Right lung (tissue), 5 donors: ENCODE results near the gene RAPGEF6. TPM values are rescaled to one million over a fixed set of nuclear protein-coding genes. Genes with fewer than 3 reads are reported as not detected.
A peak's percentile ranks its signal among the peaks of the same experiment; 100 is the strongest.
"Not testable (repeated sequence)": the region's sequence is repeated elsewhere in the genome, so short reads cannot be mapped to it uniquely, and the experiment has no call there.

Experiments
- DNase-seq, 2 donors: peaks; one replicate each; pipeline ENCODE4 v3.0.0-alpha.2; 2013
- polyA plus RNA-seq, 5 donors: library from polyadenylated mRNA; unstranded; fragments of 120-200 nt; gene quantifications; one replicate each; pipeline versions ENCODE4 v1.2.1 to v1.2.3, GENCODE V29; 2013; ENCODE audit warnings: inconsistent platforms in 1 of 5, low replicate concordance in 1 of 5; ENCODE audit not compliant: insufficient read length in 5 of 5, insufficient read depth in 1 of 5

Gene RAPGEF6
- polyA plus RNA-seq, 5 donors: 11.7 to 22.0 (median 20.8) TPM

DNA sequence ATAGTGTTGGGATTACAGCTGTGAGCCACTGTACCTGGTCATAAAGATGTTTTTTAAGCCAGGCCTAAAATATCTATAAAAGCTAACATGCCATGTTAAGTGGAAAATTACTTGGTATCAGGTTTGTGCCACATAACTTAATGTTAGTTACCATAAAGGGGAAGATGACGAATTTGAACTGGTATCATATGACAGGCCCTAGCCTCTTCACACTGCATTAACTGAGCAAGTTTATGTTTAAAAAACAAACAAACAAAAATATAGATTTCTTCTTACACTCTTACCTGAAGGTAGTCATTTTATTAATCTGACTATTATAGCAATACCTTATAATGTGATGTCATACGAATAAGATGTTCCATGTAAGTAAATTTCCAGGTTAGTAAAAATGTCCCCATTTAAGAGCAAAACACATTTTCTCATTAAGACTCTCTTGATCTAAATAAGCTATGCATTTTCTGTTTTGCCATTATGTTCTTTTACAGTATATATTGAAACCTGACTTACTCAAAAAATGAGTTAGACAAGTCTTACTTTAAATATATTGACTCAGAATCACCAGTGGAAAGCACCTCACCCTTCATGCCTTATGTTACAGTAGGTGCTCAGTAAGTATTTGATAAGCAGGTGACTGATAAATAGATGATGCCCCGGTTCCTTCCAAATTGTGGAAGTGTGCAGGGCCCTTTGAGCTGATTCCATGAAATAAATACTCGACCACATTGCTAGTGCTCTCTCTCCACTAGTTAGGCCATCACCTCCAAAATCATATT lies 245.7 kb downstream of the RAPGEF6 start:
- no peak for DNase-seq

DNA sequence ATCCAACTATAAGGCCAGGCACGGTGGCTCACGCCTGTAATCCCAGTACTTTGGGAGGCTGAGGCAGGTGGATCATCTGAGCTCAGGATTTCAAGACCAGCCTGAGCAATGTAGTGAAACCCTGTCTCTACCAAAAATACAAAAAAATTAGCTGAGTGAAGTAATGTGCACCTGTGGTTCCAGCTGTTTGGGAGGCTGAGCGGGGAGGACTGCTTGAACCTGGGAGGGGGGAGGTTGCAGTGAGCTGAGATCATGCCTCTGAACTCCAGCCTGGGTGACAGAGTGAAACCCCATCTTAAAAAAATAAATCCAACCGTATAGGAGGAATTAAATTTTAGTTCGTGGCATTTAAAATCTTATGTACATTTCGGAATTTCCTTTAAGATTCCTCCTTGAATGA lies 247.8 kb downstream of the RAPGEF6 start:
- no peak for DNase-seq

DNA sequence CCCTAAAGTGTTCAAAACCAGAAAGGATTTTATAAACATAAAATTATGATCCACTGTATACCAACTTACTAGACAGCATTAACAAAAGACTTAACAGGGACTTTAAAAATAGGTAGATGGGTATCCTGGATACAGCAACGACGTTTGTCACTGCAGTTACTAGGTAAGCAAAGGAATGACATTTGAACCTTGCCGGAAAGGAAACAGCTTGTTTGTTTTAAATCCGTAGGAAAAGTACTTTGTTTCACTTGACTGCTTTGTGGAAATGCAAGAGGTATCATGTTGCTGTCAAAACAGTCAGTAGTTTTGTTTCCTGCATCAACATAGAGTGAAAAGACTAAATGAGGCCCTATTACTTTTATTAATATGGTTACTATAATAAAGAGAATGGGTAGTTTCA lies 248.2 kb downstream of the RAPGEF6 start:
- DNase-seq: no peak

DNA sequence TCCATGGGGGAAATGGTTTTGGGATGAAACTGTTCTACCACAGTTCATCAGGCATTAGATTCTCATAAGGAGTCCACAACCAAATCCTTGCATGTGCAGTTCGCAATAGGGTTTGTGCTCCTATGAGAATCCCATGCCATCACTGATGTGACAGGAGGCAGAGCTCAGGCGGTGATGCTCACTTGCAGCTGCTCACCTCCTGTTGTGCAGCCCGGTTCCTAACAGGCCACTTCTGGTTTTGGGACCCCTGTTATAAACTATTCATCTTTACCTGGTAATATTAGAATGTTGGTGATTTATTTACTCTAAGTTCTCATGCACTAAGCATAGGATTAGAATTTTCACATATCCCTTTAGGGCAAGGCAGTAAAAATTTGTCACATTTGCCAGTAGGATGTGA lies 248.9 kb downstream of the RAPGEF6 start:
- DNase-seq: no peak

DNA sequence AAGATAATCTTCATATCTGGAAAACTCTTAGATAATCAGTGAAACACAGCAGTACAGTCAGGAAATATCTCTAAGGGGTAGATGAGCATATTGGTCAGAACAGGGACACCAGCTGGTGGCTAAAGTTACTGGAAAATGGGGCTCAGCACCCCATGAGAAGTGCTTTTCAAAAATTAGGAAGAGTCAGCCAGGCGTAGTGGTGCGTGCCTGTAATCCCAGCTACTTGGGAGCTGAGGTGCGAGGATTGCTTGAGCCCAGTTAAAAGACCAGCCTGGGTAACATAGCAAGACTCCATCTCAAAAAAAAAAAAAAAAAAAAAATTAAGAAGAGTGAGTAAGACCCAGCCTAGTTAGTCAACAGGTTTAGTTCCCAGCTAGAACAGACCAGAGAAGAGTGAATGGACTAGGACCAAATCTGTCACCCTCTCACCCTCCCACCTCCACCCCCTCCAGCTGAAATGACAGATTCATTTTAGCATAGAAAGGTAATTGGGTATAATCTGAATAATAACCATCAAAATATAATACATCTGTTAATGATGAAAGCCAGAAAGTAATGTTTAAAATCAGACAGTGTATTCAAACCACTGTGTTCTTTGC lies 250.3 kb downstream of the RAPGEF6 start:
- DNase-seq: no peak

DNA sequence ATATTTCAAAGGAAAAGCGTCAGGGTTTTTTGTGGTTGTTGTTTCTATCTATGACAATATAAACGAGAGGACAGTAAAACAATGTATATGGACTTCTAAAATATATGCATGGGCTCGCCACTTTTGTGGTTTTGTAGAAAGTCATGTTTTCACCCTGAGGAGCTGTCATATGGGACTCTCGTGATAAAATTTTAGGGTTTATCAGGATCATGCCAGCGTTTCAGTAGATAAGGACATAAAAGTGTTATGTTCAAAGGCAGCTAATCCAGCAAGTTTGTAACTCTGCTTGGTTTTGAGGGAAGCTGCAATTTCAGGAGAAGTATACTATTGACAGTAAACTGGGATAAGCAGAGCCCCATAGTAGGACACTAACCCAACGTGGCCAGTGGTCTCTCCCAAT lies 250.9 kb downstream of the RAPGEF6 start:
- DNase-seq: no peak

DNA sequence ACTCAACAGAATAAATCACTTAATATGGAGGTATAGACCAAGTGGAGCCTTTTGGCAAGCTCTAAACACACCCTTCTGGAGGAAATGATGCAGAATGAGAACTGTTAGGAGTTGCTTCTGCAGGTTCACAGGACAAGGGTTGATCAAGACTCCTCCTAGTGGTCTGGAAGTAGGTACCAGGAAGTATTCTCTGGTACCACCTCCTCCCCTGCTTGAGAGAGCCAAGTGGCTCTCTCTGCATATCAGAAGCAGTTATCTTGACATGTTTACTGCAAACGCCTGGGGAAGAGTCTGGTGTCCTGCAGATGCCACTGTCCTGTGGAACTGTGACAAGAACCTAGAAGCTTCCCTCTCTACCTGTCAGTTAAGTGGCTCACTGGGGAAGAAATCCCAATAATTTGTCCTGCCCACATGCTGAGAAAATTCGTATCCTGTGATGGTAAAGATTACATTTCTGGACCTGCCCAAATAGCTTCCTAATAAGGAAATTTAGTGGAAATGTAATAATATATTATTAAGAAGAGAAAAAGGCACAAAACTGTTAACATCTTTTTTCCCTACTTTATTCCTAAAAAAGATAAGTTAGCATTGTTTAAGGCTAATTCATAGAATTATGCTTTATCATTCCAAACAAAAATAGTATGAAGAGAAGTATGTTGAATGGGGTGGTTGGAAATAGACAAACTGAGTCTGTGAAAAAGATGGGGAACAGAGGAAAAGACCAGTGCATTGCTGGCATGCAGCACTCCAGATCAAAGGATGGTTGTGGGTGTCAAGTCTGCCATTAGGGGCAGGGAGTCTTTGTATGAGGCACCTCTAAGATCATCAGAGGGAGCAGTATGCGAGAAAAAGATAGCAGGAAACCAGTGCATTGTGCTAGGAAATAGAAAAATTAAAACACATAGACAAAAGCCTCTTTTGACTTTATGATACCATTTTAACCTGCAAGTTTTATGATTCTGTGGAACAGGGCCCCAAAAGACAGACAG lies 252.3 kb downstream of the RAPGEF6 start:
- no peak for DNase-seq

DNA sequence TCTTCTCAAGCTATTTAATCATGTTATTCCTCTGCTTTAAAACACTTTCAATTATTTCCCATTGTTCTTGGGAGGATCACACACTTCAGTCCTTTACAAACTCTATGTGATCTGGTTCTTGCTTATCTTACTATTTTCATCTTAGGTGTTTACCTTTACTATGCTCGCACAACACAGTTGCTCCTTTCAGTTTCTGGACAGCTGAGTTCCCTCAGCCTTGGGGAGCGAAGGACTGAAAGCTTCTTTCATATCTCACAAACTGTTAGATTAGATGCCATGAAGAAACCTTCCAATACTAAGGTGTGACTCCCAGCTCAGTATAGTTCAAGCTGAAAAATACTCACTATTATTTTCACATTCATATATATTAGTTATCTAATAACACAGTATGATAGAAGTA lies 253.3 kb downstream of the RAPGEF6 start:
- DNase-seq: no peak

DNA sequence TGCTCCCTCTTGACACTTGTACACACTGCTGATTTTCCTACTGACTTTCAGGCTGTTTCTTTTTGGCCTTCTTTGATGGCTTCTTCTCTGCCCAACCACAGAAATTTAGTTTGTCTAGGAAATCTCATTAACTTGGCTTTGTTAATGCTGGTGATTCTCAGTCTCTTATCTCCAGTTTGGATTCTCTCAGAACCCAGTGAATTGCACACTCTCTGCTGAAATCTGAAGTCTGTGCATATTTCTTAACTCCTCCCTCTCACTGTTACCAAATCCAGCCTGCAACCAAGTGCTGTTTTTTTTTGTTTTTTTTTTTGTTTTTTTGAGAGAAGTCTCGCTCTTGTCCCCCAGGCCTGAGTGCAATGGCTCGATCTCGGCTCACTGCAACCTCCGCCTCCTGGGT lies 254.0 kb downstream of the RAPGEF6 start:
- DNase-seq: no peak

DNA sequence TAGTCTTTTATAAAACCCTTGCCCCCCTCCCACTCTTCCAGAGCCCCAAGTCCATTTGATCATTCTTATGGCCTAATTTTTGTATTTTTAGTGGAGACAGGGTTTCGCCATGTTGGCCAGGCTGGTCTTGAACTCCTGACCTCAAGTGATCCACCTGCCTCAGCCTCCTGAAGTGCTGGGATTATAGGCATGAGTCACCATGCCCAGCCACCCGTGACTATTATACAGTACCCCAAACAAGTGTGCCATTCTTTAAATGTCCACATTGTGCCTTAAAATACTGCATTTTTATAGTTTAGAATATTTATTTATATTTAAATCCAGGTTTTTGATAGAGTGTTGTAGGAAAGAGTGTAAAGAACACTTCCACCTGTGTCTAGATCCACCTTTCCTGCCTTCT lies 254.8 kb downstream of the RAPGEF6 start:
- DNase-seq: not testable (repeated sequence)

DNA sequence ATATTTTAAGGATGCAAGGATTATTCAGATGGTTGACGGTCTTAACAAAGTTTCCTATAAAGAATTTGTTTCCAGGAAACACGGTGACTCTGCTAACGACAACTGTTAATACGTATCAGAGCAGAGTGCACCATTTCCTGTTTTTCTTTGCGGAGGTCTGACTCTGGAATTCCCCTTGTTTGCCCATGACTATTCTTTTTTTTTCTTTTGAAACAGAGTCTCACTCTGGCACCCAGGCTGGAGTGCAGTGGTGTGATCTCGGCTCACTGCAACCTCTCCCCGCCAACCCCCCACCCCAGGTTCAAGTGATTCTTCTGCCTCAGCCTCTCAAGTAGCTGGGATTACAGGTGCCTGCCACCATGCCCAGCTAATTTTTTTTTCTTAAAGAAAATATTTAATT lies 255.3 kb downstream of the RAPGEF6 start:
- DNase-seq: peak in 1 of 2 donors; percentile 32

DNA sequence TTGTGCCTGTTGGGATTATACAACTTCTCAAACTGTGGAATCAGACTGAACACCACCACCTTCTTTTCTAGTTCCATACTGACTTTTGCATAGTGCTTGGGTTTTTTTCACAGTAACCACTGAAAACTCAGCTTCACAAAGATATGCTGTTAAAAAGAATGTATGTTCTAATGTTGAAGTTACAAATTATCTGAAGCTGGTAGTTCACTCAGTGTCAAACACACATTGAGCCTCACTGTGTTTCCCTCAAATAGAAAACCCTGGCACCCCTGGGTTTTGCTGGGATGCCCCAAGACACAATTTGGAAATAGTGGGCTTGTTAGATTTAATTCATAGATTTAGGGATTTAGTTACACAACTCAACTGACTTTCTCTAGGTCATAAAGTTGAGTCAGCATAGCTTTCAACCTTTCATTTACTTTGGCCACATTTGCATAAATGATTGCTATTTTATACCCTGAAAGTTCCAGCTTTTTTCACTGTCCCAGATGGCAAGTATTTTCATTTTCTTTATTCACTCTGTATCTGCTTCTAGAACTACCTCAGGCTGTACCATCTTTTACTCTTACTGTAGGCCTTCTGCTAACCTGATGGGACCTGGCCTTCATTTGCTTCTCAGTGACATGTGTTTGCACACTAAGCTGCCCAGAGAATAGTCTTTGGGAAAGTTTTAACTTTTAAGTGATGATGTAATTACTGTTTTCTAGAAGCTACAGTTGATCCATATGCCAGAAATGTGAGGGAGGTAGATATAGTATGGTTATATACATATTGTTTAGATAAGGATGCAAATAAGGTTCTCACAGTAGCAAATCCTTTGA lies 256.1 kb downstream of the RAPGEF6 start:
- DNase-seq: no peak

DNA sequence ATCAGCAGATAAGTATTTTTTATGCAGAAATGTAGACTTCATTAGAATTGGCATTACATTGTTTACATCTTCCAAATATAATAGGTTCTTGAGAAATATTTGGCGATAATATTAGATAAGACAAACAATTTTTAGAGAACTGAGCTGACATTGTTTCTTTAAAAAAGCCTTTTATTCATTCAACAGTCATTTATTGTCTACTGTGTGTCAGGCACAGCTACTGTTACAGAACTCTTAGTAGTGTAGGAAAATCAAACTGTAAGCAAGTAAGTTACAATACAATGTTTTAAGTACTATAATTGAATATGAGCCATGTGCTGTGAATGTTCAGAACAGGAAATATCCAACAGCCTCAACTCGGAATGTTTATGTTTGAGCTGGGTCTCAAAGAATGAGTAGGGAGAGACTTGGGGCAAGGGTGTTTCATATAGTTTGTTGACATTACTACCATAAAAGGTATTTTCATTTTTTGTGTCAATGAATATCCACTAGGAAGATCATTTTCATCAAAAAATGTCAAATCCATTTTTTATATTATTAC lies 257.2 kb downstream of the RAPGEF6 start:
- DNase-seq: no peak

DNA sequence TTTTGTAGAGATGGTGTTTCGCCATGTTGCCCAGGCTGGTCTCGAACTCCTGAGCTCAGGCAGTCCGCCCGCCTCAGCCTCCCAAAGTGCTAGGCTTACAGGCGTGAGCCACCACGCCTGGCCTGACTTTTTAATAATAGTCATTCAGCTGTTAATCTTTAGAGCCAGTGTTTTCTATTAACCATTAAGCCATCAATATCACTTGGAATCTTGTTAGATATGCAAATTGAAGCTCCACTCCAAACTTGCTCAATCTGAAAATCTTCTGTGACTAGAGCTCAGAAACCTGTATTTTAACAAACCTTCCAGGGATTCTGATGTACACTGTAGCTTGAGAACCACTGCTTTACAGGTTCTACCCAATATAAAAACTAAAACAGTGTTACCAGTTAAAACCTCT lies 257.7 kb downstream of the RAPGEF6 start:
- no peak for DNase-seq

DNA sequence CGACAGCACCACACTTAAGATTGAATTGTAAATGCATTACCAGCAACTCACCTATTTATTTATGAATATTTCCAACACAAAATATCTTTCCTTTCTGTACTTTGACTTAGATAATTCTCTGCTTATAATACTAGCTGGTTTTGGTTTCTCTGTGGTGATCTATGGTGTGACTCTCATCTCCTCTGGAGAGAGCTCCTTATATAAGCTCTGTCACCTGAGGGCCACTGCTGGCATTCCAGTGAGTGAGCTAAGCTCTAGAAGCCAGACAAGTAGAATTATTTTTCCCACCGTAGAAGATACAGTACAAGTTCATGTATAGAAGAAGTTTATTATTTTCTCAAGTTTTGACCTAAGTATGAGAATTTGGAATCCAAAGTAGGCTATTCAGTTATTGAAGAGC lies 259.7 kb downstream of the RAPGEF6 start:
- DNase-seq: no peak

Other genes starting within 250 kb of the RAPGEF6 start
- 10 to 100 TPM; 16.8 to 29.5 (median 21.3) TPM for gene FNIP1, start 161.8 kb upstream of the RAPGEF6 start, polyA plus RNA-seq